A673 (cell line): ENCODE results near the gene SLC22A23. TPM values are rescaled to one million over a fixed set of nuclear protein-coding genes. Genes with fewer than 3 reads are reported as not detected.

ENCODE experiments used
- BruUV-seq: library from RNA; stranded (reverse); fragments of 400-500 nt; replicated peaks from 2 replicates; lab custom pipeline; 2021; lab: Mats Ljungman, UMichigan
- CTCF ChIA-PET: fragments of 300-600 bp; sonication (Branson Sonifier 250); formaldehyde crosslinking; loops from one replicate; lab custom pipeline; 2022; ENCODE audit warnings: antibody characterized with exemption; lab: Charles Lee
- POLR2A ChIA-PET: fragments of 300-600 bp; sonication (Branson Sonifier 250); formaldehyde crosslinking; loops from one replicate; lab custom pipeline; 2022; ENCODE audit warnings: antibody characterized with exemption; ENCODE audit not compliant: low non-redundant PET; lab: Charles Lee
- DNase-seq: peaks from one replicate; pipeline ENCODE4 v3.0.0-alpha.2; 2015; ENCODE audit warnings: low spot score
- H3K27ac ChIP-seq: fragments of 200-600 bp; sonication (generic); 2 replicates; pipeline ENCODE4 v1.5.1; 2016; ENCODE audit warnings: mixed run types, low read depth, mild to moderate bottlenecking, mixed read lengths, antibody characterized with exemption, low read length; ENCODE audit not compliant: poor library complexity, severe bottlenecking
- H3K27me3 ChIP-seq: fragments of 200-600 bp; sonication (generic); replicated peaks from 2 replicates; pipeline ENCODE4 v1.6.1; 2017; ENCODE audit warnings: mixed run types, low read depth, mild to moderate bottlenecking, mixed read lengths, antibody characterized with exemption, low read length; ENCODE audit not compliant: insufficient read depth, poor library complexity
- H3K36me3 ChIP-seq: fragments of 200-600 bp; sonication (generic); 2 replicates; pipeline ENCODE4 v1.6.1; 2016; ENCODE audit warnings: mixed run types, mild to moderate bottlenecking, mixed read lengths, antibody characterized with exemption, low read length; ENCODE audit not compliant: insufficient read depth, poor library complexity, severe bottlenecking
- H3K4me1 ChIP-seq: fragments of 200-600 bp; sonication (generic); 2 replicates; pipeline ENCODE4 v1.6.1; 2017; ENCODE audit warnings: mixed run types, mild to moderate bottlenecking, mixed read lengths, antibody characterized with exemption, low read length; ENCODE audit not compliant: insufficient read depth, poor library complexity, severe bottlenecking
- H3K4me3 ChIP-seq: fragments of 200-600 bp; sonication (generic); 2 replicates; pipeline ENCODE4 v1.5.1; 2016; ENCODE audit warnings: low read depth, mixed run types, mild to moderate bottlenecking, mixed read lengths, low read length; ENCODE audit not compliant: poor library complexity, severe bottlenecking
- H3K9me3 ChIP-seq: fragments of 200-600 bp; sonication (generic); 2 replicates; pipeline ENCODE4 v1.6.1; 2016; ENCODE audit warnings: mixed run types, low read depth, mild to moderate bottlenecking, mixed read lengths, antibody characterized with exemption, low read length; ENCODE audit not compliant: poor library complexity, severe bottlenecking
- CTCF ChIP-seq: fragments of 300-800, 200-600 bp; sonication (generic); conservative IDR thresholded peaks from 2 replicates; pipeline ENCODE4 v1.5.1; 2017; ENCODE audit warnings: low read depth, mild to moderate bottlenecking, antibody characterized with exemption, low read length, moderate library complexity, mixed read lengths
- EZH2 ChIP-seq: fragments of 200-600 bp; sonication (generic); IDR thresholded peaks from 2 replicates; pipeline ENCODE4 v1.6.1; 2017; ENCODE audit warnings: borderline replicate concordance, low read depth, mild to moderate bottlenecking, mixed read lengths, antibody characterized with exemption, low read length; ENCODE audit not compliant: poor library complexity, severe bottlenecking
- intact Hi-C: fragments of 100-400 bp; cut with micrococcal nuclease; formaldehyde crosslinking; loops from one replicate; pipeline ENCODE4 v1.10.0; 2022; ENCODE audit not compliant: unreplicated experiment
- total RNA-seq: library from RNA; stranded (reverse); gene quantifications from 2 replicates; pipeline ENCODE4 v1.2.3, GENCODE V29; 2021

The SLC22A23 gene
- total RNA-seq, 1 experiment from 2014 or later: 6.2 TPM

GRCh38 chr6:3443221-3443515 lies 13.7 kb downstream of the SLC22A23 start:
- POLR2A ChIA-PET: no interaction called here

GRCh38 chr6:3442431-3443220 lies 14.2 kb downstream of the SLC22A23 start:
- no TSS peak for BruUV-seq
- peaks cover 10% of the 10 kb centered on the region for H3K4me1 ChIP-seq
- TF ChIP-seq CTCF (no peak), EZH2 (no peak)
- ChIA-PET CTCF (no interaction called here), POLR2A (no interaction called here)
- intact Hi-C loops: no loop called here
- H3K4me3 ChIP-seq: no peak overlapping the region
- no peaks in the 10 kb centered on the region for H3K9me3 ChIP-seq
- no peak overlapping the region for H3K27ac ChIP-seq
- H3K27me3 ChIP-seq: no peaks in the 10 kb centered on the region
- no peaks in the 10 kb centered on the region for H3K36me3 ChIP-seq
- DNase-seq: no peak

More at GRCh38 chr6:3443221-3443515, 13.7 kb downstream of the SLC22A23 start:
- intact Hi-C loops: no loop called here
- Histone ChIP-seq H3K27me3 (no peaks in the 10 kb centered on the region), H3K36me3 (no peaks in the 10 kb centered on the region), H3K4me1 (peaks cover 6% of the 10 kb centered on the region), H3K9me3 (no peaks in the 10 kb centered on the region), H3K27ac (no peak overlapping the region), H3K4me3 (no peak overlapping the region)
- TF ChIP-seq CTCF (no peak), EZH2 (no peak)
- CTCF ChIA-PET: no interaction called here
- BruUV-seq: no TSS peak
- no peak for DNase-seq

GRCh38 chr6:3440911-3441310 lies 15.9 kb downstream of the SLC22A23 start:
- Histone ChIP-seq H3K4me3 (no peak overlapping the region), H3K4me1 (peaks cover 10% of the 10 kb centered on the region), H3K27ac (no peak overlapping the region), H3K9me3 (no peaks in the 10 kb centered on the region), H3K27me3 (no peaks in the 10 kb centered on the region), H3K36me3 (no peaks in the 10 kb centered on the region)
- intact Hi-C loops: no loop called here
- ChIA-PET POLR2A (no interaction called here), CTCF (interaction anchor here (0.6 kb wide), 1 partner anchor 19 kb away, joined by 4 read pairs; no protein-coding TSS in a partner anchor)
- no TSS peak for BruUV-seq
- TF ChIP-seq CTCF (no peak), EZH2 (no peak)
- DNase-seq: no peak
